Stimulated activated CD4-positive, alpha-beta T cell treated with anti-CD3 and anti-CD28 coated beads, Interleukin-2, amount 100 ng/mL, for 24 hours (primary cell): ENCODE measurements around the gene SNX1.
"Not testable (repeated sequence)": the region's sequence is repeated elsewhere in the genome, so short reads cannot be mapped to it uniquely, and the experiment has no call there.

Experiments
- DNase-seq, 2 donors: peaks; one replicate each; pipeline ENCODE4 v3.0.0-alpha.2; 2020

The SNX1 gene

DNA sequence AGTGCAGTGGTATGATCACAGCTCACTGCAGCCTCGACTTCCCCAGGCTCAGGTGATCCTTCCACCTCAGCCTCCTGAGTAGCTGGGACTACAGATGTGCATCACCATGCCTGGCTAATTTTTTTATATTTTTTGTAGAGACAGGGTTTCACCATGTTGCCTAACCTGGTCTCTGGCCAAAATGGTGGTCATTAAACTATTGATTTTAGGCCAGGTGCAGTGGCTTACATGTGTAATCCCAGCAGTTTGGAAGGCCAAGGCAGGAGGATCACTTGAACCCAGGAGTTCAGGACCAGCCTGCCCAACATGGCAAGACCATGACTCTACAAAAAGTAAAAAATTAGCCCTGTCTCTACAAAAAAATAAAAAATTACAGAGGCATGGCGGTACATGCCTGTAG, 24.5 kb downstream of the SNX1 start:
- DNase-seq, result not testable (repeated sequence)

DNA sequence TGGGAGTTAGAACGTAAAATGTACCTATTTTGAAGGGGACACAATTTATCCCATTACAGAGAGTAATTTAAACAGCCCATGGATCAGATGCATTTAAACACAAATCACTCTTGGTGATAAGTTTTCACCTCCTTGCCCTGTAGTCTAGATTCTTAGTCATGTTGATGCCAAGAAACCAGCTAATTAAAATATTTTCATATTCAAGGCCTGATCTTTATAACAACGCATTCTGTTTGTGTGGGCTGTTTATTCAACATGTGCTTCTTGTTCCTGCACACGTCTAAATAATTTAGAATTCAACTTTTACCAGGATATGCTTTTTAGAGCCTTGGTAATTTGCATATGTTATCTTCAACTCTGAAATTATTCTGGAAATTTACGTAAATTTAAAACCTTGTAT, 25.8 kb downstream of the SNX1 start:
- no peak for DNase-seq

DNA sequence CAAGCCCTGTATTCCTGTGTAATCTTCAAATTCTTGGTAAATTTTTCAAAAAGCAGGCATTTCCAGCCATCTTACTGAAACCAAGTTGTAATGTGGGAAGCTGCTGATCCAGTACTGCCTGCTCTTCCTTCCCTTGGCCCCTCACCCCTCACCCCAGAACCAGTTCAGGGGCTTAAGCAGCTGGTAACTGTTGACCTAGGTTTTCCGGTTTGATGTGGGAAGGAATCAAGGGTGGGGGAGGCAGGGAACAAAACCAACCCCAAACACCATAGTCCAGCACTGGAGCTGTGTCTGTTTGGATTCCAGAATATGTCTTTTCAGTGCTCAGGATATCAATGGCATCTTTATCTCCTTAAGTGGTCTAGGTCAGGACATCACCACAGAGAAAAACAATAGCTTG, 26.7 kb downstream of the SNX1 start:
- no peak for DNase-seq

DNA sequence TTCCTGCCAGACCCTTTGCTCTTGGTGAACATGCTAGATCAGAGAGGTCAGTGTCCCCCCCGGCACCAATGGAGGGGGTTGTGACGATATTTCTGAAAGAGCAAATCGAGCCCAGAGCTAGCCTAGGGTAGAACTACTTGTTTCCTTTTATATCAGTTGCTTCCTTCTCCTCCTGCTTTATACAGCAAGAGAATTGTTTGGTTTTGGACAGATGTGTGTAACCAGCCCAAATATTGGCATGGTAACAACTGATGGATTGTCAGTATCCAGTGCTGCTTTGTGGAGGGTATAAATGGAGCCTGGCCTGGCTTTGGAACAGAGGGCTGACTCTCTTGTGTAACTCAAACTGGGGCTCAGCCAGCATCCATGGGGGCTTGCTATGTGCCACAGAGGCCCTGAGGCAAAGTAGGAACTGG, 27.2 kb downstream of the SNX1 start:
- DNase-seq, result no peak

DNA sequence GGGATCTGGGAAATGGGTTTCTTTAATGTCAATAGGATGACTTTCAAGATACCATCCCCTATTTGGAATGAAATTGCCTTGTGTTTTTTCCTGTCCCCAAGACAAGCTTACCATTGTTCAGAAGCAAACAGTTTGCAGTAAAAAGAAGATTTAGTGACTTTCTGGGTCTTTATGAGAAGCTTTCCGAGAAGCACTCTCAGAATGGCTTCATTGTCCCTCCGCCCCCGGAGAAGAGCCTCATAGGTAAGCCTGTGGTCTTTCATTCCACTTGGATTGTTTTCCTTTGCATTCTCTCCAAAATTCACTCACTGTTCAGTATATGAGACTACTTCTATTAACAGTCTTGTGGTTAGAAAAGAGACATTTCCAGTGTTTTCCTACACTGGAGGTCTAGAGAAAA, 30.2 kb downstream of the SNX1 start:
- no peak for DNase-seq

DNA sequence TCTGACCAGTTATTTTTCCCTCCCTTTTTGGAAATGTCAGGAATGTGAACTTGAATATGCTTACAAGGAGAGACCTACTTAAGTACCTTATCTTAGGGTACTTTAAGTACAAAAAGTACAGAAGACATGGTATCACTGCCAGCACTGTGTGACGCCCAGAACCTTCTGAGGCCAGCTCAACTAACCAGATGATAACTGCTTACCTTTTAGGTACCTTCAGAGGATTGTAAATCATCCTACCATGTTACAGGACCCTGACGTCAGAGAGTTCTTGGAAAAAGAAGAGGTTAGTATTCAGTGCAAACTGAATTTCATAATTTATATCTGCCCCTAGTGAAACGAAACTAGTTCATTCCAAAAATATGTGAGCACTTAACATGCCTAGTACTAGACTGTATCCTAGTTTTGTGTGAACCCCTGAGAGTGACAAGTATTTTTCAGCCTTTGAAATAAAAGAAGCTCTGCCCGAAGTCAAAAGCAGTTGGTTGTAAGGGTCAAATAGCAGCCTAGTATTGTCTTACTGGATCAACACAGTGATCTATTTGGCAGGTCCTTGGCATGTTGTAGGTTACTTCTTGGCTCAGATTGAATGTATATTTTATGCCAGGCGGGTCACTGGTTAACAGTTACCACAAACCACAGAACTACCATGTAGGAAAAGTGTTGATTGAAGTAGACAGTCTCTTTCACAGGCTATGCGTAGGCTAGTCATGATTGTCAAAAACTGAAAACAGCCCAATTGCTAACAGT, 31.9 kb downstream of the SNX1 start:
- DNase-seq, result no peak

DNA sequence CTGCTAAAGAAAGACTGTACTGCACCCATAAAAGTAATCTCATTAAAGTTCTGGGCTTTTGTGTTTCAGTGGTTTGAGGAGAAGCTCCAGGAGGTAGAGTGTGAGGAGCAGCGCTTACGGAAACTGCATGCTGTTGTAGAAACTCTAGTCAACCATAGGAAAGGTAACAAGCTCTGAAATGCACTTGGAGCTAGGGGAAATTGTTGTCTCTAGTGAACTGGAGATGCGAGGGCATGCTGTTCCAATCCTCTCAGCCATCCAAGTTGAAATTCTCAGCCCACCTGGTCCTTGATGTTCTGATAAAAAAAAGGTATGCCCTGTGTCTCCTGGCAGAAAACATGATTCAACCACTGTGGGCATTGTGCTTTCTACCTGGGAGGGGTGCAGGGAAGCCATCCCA, 34.4 kb downstream of the SNX1 start:
- no peak for DNase-seq

DNA sequence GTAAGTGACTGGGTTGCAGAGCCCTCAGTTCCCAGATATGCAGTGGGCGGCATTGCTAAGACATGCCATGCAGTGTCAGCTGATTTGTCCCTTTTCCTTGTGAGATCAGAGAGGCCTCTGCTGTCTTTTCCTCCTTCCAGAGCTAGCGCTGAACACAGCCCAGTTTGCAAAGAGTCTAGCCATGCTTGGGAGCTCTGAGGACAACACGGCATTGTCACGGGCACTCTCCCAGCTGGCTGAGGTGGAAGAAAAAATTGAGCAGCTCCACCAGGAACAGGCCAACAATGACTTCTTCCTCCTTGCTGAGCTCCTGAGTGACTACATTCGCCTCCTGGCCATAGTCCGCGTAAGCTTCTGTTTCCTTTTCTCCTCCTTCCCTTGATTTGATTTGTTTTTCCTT, 35.8 kb downstream of the SNX1 start:
- no peak for DNase-seq

DNA sequence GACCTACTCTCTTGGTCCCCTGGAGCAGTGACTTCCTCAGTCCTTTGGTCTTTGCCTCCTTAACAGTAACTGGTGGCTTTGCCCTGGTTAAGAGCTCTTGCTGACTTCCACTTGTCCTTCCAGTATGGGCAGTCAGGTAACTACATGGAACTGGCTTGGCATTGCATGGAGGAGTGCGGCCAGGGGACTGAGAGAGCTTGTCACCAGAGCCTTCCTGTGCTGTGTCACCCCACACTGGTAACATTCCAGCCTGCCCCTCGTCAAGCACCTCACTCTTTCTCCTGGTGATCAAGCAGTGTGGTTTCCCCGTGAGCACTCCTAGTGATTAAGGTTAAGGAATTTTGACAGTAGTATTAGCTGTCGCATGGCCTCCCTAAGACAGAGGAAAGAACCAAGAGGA, 36.4 kb downstream of the SNX1 start:
- DNase-seq, result no peak

DNA sequence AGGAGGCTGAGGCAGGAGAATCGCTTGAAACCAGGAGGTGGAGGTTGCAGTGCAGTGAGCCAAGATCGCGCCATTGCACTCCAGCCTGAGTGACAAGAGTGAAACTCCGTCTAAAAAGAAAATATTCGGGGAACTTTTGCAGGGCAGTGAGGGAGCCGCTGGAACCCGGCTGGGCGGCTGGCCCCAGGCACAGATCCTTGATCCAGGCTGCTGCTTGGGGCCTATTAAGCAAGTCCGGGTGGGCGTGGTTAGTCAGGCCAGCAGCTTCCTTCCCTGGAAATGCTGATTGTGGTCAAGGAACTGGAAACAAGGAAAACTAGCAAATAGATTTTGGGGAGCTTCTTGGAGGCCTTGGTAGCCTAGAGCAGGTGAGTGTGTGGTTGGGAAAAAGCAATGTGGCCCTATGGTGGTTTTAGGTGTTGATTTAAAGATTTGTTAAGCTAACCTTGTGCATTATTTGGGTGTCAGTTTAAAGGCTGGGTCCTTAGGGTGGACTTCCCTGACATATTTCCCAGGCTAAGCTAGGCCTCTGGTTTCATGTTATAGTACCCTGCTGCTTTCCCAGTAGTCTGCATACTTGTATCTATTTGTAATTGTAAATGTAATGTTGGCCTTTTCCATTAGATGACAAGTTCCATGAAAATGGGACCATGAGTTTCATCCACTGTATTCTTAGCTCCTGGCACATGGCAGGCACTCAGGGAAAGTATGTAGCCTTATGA, 38.0 kb downstream of the SNX1 start:
- DNase-seq, result no peak

DNA sequence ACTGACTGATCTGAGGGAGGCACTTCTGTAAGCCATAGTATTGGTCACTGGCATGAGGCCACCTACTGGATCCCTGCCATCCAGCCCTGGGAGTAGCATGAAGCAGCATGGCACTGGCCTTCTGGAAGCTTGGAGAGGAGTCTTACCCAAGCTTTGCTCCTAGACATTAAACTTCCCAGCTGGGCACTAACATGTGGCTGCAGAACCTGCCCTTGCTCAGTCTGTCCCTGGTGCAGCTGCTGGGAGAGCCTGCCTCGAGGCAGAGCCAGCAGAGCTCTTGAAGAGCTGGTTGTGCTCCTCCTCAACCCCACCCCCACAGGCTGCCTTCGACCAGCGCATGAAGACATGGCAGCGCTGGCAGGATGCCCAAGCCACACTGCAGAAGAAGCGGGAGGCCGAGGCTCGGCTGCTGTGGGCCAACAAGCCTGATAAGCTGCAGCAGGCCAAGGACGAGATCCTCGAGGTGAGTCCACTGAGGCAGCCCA, 38.6 kb downstream of the SNX1 start:
- no peak for DNase-seq

DNA sequence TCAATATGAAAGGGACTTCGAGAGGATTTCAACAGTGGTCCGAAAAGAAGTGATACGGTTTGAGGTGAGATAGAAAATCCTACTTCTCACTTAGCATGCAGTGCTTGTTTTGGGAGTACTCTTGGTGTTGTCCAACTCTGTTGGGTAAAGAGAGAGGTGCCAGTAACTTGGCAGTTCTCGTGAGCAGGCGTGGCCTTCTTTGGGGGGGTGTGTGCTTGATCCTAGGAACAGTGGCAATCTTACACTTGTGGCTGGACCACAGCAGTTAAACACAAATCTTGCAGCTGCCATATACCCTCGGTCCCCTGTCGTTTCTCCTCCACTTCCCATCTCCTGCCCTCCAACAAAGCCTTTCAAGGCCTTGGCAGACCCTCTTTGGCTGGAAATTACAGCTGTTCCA, 40.6 kb downstream of the SNX1 start:
- DNase-seq, result no peak

DNA sequence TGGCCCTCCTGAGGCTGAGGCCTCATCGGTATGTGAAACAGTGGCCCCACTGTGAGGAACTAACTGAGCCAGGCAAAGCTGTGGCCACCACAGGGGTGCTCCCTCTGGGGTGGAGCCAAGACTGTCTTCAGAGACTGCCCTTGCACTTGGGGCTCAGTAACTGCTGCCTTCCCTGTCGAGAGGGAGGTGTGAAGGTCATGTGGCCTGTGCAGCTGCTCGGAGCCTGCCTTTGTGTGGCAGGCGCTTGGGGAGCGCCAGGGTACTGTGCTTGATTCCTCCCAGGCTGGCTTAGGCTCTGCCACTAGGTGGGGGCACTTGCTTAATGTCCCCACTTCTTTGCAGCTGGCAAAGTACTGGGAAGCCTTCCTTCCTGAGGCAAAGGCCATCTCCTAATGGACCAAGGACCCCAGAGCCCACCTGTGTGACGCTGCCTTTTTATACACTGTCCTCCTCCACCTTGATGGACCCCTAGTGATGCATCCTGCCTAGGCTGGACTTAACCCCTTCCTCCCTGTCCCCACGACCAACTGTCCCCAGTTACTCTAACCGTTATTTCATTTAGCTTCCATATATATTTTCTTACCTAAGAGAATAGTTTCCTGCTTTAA, 41.5 kb downstream of the SNX1 start:
- no peak for DNase-seq

DNA sequence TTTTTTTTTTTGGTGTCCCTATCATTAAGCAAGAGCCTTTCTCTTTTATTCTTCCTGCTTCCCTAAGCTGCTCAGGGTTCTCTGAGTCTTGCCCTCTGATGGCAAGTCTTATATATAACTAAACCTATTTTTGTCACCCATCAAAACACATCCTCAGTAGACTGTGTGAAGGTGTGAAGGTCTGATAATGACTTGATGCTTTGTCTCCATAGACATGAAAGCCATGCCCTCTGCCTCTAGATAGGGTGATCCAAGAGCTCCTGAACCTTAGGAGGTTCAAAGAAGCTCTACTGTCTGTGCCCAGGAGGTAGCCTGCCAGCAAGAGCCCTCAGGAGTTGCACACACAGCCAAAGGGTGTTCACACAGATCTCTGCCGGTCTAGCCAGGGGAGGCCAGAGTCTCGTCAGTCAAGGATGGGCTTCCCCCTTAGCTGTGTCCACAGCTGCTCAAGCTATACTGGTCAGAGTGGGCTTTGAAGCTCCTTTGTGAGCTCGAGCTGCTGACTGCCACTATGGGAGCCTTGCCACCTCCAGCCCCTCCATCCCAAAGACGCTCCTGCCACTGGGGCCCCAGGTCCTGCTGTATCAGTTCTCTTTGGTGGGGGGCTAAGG, 42.7 kb downstream of the SNX1 start:
- DNase-seq, result no peak

DNA sequence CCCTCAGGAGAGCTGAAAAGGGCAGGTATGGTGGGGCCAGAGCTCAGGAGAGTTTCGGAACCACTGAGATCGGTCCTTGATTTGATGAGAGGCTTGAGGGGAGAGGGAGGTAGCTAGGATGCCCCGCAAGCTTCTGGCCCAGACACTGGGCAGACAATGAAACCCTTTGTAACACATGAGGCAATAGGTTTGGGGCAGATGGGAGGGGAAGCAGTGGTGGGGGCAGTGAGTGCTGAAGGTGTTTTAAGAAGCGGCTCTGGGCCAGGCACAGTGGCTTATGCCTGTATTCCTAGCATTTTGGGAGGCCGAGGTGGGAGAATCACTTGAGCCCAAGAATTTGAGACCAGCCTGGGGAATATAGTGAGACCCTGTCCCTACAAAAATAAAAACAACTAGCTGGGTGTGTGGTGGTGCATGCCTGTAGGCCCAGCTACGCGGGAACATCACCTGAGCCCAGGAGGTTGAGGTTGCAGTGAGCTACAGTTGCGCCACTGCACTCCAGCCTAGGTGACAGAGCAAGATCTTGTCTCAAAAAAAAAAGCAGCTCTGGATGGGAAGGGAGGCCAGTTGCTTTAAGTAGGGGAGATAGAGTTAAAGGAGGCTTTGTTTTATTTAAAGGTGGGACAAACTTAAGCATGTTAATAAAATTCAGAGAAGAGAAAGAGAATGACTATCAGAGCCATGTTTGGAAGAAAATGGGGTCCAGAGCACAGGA, 46.2 kb downstream of the SNX1 start:
- no peak for DNase-seq

DNA sequence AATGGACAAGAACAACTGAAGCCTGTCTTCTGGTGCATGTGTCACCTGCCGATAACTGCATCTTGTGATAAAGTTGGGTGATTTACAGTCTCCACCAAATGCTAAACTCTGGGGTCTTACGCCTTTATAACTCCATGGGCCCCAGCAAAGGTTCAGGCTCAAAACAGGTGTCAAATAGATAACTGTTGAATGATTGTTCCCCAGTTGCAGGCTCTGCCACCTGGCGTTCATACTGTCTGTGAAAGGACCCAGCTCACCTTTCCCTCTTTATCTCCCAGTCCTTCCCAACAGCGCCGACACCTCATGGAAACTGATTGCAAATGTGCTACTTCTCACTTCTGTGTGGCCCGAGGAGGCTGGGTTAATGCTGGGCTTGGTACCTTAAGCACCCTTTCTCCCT, 47.5 kb downstream of the SNX1 start:
- no peak for DNase-seq

DNA sequence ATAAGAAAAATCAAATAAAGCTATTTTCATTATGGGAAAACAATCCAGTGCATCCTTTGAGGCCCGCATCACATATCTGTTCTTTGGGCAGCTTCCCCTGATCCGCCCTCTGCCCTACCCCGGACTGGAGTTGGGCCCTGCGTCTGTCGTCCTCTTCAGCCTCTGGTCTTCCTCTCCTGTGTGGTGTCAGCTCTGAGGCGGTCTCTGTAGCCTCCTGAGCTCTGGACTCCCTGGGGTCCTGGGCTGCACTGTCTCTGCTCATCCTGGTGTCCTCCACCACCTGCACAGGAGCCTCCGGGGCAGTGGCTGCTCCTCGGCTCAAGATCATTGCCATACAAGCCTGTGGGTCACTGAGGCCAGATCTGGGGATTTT, 48.4 kb downstream of the SNX1 start:
- DNase-seq, result no peak

DNA sequence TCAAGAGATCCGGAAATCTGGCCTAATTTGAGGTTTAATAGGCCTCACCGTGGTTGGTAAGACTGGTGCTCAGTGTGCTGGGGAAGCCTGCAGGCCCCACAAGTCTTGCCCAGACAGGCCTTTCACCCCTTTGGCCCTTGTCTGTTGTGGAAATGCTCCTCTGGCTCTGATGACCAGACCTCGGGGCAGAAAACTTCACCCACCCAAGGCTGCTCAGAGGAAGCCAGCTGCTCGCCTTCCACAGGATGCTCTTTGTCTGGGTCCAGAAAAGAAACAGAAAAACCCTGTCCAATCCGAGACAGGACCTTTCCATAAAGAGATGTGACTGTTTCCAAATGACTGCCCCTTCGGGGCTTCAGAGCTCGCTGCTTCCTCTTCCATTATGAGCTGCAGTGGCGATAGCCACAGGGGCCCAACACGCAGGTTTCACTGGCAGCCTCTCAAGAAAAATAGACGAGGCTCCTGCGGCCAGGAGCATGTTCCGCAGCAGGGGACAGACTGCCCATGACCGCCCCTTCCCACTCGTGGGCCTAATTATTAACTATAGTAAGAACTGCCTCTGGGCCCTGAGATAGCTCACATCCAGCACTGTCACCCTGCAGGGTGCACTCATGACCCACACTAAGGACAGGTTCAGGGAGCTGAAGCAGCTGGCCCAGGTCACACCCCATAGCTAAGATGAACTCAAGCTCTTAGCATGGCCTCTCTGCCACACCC, 48.9 kb downstream of the SNX1 start:
- DNase-seq, result no peak

DNA sequence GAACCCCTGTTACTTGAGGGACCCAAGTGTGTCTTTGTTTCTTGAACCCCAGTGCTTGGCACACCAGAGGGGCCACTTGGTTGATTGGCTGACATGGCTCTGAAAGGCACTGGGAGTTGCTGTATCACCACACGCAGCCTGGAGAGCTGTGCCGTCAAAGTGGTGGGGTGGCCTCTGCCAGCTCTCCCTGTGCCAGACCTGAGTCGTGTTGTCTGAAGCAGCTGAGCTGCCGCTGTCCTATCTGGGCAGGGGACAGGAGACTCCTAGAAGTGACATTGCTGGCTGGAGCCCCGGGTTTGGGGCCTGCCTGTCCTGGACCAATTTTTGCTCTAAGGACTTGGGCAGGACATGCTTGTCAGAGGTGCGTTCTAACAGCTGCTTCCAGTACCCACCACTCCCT, 50.3 kb downstream of the SNX1 start:
- DNase-seq, result no peak

DNA sequence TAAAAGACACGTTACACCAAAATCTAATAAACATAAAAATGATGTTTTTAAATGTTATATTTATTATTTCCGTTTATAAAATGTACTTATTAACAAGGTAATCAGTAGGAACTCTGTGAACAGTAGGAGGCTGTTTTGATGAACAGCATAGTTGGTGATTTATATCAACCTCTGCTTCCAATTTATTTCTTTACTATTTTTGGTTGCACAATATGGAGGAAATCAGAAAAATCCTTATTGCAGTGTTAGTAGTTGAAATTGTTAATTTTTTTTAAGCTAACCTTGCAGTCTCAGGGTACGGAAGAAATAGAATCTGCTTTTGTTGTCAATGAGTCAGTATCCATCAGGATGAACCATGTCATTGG, 50.7 kb downstream of the SNX1 start:
- DNase-seq, result no peak

DNA sequence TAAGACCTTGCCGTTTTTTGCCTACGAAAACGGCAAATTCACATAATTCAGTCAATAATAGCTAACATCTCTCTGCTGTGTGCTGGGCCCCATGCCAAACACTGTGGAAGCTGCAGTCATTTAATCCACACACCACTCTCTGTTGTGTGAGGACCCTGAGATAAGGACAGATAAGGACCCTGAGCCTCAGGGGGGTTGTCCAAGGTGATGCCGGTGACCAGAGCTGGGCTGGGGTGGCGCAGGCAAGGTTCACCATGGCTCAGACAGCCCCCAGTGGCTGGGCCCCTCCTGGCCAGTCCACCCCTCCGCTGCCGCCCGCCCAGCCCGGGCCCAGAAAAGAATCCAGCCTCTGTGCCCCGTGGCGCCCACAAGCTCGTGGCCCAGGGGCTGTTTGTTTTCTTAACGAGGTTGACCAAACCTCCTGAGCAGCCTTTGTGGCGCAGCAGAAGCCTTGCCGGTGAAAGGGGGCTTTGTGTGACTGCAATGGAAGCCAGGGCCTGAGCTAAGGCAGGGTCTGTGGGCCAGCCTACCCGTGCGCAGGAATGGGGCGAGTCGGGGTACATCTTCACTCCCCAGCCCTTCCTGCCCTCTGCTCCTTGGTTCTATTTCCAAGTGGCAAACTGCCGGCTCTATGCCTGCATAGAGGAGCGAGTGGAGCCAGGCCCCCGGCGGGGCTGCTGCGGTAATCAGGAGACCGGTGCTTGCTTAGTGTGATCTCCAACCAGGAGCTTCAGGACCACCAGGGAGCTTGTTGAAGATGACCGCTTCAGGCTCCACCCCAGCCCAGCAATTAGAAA, 51.3 kb downstream of the SNX1 start:
- DNase-seq, result no peak

DNA sequence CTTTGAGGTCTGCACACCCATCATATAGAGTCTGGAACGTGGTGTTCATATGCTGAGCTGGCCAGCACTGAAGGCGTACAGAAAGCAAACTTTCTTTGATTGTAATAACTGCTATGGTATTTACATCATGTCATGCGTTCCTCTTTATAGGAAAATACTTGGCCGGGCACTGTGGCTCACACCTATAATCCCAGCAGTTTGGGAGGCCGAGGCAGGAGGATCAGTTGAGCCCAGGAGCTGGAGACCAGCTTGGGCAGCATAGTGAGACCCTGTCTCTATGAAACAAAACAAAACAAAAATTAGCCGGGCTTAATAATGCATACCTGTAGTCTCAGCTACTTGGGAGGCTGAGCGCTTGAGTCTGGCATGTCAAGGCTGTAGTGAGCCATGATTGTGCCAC, 52.4 kb downstream of the SNX1 start:
- no peak for DNase-seq
